GM19023 (cell line): ENCODE data around the gene GLIPR2.
"Not testable (repeated sequence)": the region's sequence is repeated elsewhere in the genome, so short reads cannot be mapped to it uniquely, and the experiment has no call there.

Experiments used
- ATAC-seq: cut with Tn5 transposase; IDR thresholded peaks from one replicate; pipeline ENCODE4 v1.9.1; 2021; ENCODE audit warnings: mild to moderate bottlenecking, moderate library complexity; ENCODE audit not compliant: unreplicated experiment

Gene GLIPR2

DNA sequence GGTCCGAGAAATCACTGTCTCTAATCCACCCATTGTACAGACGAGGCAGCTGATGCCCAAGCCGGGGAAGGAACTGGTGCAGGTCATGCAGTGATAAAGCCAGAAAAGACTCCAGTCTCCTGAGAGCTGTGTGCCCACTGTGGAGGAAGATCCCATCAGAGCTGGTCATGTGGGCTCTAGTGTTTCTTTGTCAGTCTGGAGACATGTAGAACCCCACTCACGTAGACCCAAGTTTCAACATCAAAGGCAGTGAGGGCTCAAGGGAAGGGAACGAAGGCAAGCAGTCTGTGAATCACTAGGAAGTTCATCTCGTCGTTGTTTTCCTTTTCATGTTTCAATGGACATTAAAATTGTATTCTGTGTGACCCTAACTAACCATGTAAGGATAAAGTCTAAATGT lies 14.6 kb upstream of the GLIPR2 start:
- no peak for ATAC-seq

DNA sequence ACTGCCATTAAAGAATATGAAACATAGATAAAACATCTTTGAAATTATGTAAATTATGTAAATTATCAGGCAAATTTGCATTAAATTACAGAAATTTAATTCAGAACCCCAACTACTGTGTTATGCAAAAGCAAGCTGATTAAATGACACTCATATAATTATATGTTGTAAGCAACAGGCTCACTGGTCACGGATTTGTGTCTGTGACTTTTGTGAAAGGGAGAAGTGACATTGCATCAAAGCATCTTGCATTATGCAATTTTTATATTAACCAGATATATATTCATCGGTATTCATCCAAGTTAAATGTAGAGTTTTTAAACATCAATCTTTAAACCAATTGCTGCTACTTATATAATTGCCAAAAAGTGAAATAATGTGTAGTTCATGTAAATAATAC lies 13.0 kb upstream of the GLIPR2 start:
- ATAC-seq = no peak

DNA sequence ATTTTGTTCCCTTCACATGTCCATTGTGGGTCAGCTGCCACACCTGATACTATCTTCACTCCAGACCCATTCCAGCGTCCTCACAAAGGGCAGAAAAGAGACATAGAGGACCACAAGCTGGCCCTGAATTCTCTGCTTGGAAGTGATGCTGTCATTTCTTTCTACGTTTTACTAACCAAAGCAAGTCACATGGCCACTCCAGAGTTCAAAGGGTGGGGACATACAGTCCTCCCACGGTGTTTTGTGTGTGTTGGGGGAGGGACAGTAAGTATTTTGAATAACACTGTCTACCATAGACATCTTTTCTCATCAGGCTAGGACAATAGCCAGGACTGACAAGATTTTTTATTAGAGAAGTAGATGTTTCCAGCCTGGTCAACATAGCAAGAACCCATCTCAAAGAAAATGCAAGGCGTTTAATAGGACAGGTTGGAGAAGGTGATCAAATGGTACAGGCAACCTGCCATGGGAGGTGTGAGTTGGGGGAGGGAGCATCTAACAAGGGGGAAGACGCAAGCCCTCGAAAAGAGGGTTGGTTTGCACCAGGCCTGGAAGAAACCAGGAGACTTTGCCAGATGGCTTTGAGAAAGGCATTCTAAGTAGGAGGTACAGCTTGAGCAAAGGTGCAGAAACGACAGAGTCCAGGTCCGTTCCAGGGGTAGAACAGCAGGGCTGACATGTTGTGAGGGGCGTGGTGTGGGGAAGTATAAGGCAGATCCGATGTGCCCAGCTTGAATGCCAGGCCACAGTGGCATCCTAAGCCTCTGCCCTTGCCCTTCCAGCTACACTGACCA lies 11.3 kb upstream of the GLIPR2 start:
- no peak for ATAC-seq

DNA sequence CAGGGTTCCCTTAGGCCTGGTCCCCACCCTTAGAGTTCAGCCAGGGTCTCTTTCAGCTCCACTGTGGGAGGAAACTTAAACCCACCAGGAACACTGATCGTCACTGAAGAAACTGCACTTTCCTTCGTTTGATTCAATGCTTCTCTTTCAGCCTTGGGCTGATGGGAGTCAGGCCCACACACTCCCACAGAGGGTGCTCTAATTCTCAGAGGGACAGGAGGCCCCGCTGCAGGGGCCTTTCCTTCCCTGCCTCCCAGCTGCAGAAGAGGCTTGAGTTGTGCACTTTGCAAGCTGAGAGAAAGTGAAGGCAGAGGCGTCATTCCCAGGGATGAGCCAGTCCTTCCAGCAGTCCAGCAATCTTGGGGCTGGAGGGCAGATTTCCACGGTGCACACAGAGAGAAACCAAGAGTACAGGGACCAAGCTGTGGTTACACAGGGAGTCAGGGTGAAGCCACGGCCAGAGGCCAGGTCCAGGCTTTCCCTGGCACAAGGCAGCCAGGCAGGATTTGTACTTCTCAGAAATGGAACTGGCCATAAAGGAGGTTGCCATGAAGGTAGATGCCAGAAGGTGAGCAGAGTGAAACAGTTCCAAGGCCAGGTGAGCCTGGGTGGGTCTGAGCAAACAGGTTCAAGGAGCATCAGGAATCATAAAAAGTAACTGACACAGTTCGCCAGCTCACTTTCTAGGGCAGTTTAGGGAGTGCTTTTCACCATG lies 10.4 kb upstream of the GLIPR2 start:
- ATAC-seq = no peak

DNA sequence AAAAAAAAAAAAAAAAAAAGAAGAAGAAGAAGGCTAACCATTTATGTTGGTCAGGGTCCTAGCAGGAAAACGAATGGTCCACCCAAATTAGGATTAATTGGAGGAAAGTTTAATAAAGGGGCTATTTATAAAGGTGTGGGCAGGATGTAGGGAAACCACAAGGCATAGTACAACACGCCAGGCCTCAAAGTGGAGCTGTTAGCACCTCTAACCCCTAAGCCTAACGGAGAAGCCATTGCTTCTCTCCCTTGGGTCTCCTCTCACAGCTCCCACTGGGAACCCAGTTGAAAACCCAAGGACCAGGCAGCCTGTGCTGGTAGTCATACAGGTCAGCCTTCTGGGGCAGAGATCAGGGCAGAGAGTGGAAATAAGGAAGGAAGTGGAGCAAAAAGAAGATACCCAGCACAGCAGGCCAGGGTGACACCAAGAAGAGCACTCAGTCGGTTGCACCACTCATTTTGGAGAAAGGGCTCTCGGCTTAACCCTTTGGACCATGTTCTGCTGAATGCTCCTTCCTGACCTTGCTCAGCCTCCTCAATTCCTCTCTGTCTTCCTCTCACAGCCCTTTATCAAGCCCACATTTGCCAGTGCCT lies 8.8 kb upstream of the GLIPR2 start:
- no peak for ATAC-seq

DNA sequence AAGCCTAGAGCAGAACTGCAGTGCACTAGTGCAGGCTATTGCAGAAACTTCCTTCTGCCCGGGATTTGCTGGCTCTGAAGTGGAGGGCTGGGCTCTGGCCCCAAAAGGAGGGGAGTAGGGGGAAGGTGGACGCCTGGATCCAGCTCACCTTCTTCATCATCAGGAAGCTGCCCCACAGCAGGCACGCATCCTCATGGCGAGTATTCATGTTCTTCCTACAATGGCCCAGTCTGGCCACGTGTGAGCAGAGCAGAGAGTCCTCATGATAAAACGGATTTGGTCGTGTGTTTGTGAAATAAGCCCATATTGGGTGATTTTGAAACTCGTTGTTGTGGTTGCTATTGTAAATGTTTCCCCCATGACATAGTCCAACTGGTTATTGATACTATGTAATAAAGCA lies 8.2 kb upstream of the GLIPR2 start:
- ATAC-seq = no peak

DNA sequence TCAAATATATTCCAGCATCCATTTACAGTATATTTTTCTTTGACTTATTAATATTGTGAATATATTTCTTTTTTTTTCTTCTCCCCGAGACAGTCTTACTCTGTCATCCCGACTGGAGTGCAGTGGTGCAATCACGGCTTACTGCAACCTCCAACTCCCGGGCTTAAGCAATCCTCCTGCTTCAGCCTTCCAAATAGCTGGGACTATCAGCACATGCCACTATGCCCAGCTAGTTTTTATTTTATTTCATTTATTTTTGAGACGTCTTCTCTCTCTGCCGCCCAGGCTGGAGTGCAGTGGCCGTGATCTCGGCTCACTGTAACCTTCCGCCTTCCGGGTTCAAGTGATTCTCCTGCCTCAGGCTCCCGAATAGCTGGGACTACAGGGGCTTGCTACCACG lies 7.4 kb upstream of the GLIPR2 start:
- no peak for ATAC-seq

DNA sequence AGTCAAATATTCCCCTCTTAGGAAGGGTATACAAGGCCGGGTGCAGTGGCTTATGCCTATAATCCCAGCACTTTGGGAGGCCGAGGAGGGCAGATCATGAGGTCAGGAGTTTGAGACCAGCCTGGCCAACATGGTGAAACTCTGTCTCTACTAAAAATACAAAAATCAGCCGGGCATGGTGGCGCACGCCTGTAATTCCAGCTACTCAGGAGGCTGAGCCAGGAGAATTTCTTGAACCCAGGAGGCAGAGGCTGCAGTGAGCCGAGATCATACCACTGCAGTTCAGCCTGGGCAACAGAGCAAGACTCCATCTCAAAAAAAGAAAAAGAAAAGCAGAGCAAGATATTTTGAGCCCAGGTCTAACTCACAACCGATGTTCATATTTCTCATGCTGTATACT lies 4.9 kb upstream of the GLIPR2 start:
- not testable (repeated sequence) for ATAC-seq

DNA sequence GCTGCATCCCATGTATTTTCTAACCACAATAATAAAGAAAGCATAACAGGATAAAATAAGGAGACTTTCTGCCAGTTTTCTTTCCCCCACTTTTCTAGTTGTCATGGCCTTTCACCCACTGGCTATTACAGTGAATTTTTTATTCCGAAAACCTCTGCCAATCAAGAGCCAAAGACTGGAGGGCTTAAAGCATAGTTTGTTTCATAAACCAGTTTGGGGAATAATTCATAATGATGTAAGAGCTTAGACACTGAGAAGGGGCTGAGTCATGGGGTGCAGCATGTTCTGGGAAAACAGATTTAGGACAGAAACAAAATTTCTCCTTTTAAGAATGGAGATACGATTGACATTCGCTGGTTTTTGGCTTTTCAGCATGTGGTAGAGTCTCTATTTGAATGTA lies 4.4 kb upstream of the GLIPR2 start:
- ATAC-seq = no peak

DNA sequence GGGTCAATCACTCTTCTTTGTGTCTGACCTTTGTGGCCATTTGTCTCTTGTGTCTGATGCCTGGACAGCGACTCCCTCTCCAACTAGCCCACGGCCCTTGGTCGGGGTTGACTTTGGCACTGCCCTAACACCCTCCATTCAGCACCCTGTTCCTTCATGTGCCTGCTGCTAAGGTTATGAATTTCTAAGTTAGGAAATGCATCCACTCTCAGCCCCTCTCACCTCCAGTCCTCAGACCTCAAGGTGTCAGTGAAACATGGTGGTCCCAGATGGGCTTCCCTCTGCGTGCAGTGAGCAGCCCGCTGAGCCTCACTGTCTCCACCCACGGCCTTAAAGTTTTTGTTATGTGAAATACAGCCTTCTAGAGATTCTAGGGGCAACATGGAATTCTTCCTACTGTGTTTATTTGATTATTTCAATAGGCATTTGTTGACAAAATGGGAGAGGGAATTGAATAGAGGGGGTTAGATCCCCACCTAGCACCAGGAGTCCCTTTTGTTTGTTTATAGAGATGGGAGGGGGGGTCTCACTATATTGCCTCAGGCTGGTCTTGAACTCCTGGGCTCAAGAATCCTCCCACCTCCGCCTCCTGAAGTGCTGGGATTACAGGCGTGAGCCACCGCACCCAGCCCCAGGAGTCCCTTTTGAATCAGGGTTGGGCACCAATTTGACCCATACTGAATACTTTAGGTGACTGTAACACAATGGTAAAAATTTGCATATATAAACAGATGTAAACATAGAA lies 1.6 kb upstream of the GLIPR2 start:
- no peak for ATAC-seq

DNA sequence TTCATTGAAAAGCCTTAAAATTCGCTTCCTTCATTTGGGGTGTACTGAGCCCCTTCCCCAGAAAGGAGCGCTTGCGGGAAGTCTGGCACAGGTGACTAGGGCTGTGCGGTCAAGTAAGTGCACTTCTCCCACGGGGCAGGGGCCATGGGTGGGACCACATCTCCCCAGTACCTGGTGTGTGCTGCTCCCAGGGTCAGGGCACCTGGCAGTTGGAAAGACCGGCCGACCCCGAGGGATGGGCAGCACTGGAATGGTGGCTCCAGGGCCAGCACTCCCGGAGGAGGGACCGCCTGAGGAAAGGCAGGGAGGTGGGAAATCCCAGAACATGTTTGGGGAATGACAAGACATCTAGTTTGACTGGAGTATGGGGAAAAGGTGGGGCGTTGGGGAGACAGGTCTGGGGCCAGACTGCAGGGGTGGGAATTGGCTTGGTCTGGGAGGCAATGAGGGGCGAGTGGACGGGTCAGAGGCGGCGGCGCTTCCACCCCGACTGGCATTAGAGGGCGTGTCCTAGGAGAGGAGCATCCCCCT lies 727 bp upstream of the GLIPR2 start:
- ATAC-seq = no peak

DNA sequence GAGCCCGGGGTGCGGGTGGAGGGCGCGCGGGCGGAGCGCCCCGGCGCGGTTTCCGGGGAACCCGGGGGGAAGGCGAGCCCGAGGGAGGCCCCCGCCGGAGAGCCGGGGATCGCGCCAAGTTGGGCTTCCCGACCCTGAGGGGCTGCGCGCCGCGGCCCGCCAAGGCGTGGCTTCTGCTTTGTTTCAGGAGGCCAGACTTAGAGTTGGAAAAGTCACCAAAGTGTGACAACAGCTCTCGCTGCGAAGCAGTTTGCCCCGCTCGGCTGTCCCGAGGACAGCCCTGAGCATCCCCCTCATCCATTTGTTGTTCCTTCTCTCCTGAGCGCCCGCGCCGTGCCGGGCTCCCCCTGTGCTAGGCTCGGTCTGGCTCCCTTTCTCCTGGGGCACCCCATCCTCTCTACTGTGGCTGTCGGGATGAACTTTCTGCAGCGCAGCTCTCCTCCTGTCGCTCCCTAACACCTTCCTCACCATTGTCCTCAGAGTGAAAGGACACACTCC lies 410 bp downstream of the GLIPR2 start:
- ATAC-seq = peak; percentile 16

DNA sequence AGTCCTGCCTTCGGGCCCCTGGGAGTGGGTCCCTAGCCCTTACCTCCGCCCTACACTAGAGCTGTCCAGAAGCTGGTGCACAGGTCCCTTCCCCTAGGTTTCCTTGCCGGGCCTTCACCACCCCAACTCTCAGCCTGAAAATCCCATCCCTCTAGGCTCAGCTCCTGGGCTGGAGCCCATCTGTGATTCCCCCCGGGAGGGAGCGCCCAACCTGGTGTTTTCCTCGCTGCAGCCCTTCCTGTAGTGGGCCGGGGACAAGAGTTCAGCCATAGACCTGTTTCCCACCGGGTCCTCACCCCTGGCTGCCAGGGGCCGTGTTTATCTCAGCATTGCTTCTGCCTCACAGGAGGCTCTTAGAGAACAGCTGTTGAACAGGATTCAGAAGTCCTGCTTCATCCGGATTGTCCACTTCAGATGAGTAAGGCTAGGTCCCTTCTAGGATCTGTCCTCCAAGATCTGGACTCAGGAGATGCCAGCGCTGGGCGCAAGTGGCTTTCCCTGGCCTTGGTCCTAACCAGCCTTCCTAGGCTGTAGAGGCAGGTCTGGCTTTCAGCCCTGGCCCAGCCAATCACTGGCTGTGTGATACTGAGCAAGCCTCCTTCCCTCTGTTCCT lies 965 bp downstream of the GLIPR2 start:
- ATAC-seq = no peak

DNA sequence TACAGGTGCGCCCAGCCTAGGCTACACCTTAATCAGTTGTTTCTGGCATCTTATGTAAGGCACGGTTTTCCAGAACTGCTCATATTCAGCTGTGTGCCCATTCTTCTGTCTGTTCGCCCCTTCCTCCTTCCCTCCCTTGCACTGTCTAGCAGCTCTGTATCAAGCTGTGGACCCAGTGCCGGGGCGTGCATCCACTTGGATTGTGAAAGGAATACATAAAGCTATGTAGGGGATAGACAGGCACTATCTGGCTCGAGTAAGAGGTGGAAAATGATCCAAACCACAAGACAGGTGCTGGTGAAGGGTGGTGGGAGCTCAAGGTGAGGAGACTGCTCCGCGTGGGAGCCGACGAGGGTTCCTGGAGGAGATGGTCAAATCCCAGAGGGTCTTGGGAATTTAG lies 2.0 kb downstream of the GLIPR2 start:
- no peak for ATAC-seq

DNA sequence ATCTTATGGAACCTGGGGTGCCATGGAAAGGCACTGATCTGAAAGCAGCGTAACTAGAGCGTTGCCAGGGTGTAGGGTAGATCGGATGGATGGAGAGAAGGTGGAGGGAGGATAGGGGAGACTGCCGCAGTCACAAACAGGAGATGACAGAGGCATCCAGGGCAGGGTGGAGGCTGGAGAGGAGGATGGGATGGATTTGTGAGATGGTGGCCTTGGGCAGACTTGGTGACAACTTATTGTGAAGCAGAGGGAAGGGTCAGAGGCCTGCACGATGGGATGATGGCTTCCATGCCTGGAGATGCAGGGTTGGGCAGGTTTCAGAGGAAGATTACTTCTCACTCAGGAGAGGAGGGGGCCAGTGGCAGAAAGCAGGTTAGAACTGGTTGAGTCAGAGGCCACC lies 2.4 kb downstream of the GLIPR2 start:
- ATAC-seq = no peak

DNA sequence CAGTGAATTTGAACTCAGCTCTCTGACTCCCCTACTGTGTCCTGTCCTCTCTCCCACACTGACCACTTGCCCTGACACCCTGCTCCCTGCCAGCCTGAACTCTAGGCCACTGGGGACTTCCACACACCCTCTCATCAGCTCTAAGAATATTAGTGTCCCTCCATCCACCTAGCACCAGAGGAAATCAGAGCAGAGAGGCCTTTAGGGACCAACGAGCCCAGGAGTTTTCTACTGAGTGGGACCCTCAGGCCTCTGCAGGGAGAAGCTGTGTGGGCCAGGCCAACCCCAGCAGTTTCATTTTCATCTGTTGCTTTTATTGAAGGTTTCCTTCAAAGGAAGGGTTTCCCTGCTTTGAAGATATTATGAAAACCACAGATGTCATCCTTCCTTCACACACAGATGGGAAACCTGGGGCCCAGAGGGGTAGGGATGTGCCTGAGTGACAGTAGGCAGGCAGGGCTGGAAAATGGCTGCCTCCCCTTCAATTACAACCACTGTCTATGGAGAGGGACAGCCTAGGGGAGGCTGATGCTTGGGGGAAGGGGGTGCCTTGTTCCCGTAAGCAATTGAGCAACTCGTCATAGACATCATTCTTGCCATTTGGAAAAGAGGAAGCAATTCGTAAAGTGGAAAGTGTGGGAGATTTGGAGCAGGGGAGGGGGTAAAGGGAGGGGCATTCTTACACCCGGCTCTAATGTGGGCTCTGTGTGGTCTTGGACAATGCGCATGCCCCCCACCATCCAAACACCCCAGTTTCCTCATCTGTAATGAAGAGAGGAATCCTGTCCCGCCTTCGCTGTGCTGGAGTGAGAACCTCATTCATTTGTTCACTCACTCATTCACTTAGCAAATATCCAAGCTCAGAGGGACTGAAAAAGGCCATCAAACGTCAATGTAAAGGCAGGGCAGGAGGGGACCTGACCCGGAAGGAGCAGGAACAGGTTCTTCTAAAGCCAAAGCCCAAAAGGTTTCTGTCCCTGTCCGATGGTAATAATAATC lies 3.9 kb downstream of the GLIPR2 start:
- no peak for ATAC-seq

DNA sequence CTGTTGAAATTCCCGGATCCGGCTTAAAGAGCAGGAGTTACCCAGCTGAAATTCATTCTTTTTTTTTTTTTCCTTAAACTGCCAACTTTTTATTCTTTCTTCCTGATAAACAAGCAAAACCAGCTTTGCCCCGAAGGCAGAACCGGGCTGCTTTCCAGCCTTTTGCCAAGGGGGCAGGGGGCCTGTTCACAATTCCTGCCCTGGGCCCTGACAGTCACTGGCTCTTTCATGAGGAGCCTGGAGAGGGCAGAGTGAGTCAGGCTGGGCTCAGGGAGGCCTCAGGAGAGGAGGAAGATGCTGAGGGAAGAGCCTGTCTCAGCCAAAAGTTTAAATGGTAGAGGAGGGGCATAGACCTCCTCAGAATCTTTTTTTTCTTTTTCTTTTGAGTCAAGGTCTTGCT lies 4.8 kb downstream of the GLIPR2 start:
- ATAC-seq = no peak

DNA sequence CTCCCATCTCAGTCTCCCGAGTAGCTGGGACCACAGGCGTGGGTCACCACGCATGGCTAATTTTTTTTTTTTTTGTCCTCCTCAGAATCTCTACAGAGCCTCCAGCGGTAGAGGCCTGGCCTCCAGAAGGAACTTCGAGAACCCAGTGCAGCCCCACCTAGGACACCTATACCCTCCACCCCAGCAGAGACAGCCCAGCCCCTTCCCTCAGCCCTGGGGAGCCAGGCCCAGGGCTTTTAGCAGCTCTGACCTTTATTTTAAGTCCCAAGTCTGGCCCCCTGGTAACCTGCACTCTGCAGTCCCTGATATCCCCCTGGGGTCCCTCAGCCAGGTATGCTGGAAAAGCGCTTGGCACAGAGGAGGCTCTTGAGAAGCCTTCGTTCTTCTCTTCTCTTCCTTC lies 5.2 kb downstream of the GLIPR2 start:
- no peak for ATAC-seq

DNA sequence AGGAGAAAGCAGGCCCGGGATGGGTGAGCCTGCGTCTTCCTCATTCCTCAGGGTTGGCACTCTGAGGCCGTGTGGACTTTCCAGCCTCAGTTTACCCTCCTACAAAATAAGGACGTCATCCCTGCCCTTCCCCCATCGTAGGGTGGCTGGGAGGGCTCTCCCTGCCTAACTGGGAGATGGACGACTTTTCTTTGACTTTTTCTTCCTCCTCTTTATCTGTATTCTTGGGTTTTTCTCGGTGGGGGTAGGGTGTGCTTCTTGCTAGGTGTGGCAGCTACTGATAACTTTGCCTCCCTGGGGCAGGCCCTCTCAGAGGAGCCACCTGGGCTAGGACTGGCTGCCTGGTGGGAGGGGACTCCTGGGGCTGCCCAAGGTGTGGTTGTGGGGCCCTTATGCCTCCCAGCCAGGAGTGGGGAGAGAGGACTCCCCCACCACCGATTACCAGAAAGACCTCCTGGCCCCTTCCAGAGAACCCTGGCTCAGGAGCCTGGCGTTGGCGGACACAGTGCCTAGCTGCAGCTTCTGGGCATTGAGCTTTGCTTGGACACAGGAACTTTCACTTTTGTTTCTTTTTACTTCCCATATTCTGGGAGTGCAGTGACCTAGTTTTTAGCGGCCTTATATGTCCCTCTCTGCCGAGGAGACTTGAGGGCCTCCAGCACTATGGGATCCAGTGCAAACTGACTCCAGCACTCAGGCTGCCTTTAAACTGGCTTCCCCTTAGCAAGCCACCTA lies 6.1 kb downstream of the GLIPR2 start:
- ATAC-seq = no peak
